GM12801 (cell line): ENCODE data around the gene S100A2.

ENCODE experiments used
- TF ChIP-seq, protein P1 (sequence below): IDR thresholded peaks from one replicate; pipeline ENCODE4 v1.5.1; 2011; ENCODE audit warnings: control low read depth; ENCODE audit not compliant: insufficient read length; ENCODE audit errors: extremely low read depth

S100A2 gene

DNA sequence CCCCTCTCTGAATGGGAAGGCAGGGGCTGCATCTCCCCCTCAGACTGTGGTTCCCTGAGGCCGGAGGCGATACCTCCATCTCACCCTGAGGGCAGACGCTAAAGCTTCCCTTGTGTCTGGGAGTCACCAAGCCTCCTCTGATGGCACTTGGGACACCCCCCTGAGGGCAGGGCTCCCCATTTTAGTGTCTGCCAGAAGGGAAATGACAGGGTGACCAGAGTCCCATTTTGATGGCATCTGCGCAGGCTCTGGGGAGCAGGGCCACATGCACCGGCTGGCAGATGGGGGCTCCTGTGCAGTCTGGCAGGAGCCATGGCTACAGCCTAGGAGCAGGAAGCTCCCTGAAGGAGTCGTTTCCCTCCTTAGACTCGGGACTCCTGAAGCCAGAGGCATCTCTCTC lies 1.7 kb downstream of the S100A2 start:
- TF ChIP-seq, protein P1, sequence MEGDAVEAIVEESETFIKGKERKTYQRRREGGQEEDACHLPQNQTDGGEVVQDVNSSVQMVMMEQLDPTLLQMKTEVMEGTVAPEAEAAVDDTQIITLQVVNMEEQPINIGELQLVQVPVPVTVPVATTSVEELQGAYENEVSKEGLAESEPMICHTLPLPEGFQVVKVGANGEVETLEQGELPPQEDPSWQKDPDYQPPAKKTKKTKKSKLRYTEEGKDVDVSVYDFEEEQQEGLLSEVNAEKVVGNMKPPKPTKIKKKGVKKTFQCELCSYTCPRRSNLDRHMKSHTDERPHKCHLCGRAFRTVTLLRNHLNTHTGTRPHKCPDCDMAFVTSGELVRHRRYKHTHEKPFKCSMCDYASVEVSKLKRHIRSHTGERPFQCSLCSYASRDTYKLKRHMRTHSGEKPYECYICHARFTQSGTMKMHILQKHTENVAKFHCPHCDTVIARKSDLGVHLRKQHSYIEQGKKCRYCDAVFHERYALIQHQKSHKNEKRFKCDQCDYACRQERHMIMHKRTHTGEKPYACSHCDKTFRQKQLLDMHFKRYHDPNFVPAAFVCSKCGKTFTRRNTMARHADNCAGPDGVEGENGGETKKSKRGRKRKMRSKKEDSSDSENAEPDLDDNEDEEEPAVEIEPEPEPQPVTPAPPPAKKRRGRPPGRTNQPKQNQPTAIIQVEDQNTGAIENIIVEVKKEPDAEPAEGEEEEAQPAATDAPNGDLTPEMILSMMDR, result no peak

DNA sequence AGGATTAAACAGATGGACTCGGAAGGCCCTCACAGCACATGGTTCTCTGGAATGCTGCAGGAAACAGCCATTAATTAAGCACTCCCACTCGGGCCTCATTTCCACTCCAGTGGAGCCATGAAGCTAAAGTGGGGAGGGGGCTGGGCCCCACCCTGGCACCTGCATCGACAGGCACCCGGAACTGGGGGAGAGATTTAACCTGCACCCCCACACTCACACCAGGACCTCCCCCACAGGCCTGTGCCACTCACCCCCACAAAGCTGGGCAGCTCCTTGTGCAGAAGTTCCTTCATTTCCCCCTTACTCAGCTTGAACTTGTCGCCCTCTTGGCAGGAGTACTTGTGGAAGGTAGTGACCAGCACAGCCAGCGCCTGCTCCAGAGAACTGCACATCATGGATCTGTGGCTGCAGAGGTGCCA lies 2.2 kb downstream of the S100A2 start:
- TF ChIP-seq, protein P1, result no peak

DNA sequence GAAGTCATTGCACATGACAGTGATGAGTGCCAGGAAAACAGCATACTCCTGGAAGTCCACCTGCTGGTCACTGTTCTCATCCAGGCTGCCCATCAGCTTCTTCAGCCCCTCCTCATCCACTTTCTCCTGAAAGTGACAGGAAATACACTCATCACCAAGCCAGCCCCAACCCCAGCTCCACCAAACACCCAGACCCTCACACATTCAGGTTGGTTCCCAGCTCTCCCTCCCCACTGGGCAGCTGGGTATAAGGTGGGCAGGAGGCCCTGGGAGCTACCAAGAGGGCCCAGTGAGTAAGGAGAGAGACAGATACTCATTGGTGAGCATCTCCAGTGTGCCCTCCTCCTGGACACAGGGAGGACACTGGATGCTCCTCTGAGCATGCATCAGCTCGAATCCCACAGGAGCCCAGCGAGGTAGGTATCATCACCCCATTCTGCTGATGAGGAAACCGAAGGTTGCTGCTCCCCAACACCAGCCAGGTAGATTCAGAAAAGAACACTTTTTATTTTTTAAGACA lies 4.1 kb downstream of the S100A2 start:
- TF ChIP-seq, protein P1, result no peak

DNA sequence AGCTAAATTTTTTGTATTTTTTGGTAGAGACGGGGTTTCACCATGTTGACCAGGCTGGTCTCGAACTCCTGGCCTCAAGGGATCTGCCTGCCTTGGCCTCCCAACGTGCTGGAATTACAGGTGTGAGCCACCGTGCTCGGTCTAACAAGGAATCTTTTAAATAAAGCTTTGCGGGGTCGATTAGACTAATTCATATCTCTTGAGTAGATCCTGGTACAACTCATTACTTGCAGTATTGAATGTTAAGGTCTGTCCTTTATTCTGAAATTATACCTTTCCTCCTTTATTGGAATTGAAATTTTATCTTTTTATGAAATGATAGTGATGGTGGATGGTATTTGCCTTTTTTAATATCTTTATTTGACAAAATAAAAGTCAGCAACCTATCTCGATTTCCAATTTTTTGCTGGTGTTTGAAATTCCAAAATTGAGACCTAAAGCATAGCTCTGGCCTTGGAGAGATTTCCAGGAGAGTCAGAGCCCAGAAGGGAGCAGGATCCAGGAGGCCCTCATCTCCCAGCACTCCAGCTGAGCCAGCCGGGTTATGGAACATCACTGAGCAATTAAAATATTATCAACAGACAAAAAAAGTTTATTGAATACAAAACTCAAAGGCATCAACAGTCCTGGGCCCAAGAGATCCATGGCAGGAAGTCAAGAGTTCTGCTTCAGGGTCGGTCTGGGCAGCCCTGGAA lies 4.7 kb downstream of the S100A2 start:
- TF ChIP-seq, protein P1, result no peak

DNA sequence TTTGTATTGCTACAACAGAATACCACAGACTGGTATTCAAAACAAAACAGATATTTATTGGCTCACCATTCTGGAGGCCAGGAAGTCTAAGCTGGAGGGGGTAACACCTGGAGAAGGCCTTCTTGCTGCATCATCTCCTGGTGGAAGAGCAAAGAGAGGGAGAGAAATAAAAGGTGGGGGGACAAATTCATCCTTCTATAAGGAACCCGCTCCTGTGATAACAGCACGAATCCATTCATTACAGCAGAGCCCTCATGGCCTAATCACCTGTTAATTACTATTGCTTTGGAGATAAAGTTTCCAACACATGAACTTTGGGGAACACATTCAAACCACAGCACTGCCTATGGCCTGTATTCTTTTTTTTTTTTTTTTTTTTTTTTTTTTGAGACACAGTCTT lies 5.4 kb downstream of the S100A2 start:
- TF ChIP-seq, protein P1, result no peak

DNA sequence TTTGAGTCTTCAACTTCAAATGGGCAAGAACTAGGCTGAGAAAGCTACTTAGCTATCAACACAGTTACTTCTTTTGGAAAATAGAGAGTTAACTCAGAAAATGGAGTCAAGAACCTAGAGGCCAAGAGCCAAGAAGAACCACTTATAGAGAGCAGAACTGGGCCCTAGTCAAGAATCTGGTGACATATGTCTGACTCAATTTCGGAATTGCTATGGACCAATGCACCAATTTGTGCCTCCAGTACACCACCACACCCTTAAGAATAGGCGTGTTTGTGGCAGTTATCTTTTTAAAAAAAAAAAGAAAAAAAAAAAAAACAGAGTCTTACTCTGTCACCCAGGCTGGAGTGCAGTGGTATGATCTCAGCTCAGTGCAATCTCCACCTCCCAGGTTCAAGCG lies 7.8 kb downstream of the S100A2 start:
- TF ChIP-seq, protein P1, result no peak

DNA sequence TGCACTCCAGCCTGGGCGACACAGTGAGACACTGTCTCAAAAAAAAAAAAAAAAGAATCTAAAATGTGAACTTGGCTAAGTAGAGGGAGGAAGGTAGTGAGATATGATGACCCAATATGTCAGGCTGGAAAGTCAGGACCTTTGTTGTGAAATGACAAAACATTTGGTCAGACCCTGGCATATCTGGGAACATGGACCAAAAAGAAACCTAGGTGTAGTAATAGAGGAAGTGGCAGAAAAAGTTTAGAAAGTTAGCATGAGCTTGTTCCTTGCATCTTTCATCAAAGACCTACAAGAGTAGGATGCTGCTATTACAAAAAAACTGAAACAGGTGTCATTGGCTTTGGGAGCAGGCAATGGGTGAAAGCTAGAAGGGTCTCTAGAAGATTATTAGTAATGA lies 9.3 kb downstream of the S100A2 start:
- TF ChIP-seq, protein P1, result no peak
